ACC112 (cell line): Measurements from ENCODE around the gene ACLY.
A peak's percentile ranks its signal among the peaks of the same experiment; 100 is the strongest.

Experiments used
- H2AFZ ChIP-seq: fragments of 200-600 bp; sonication (generic); one replicate; pipeline ENCODE4 v1.6.0; 2017; ENCODE audit warnings: antibody characterized with exemption, low read length; ENCODE audit not compliant: unreplicated experiment
- H3K27ac ChIP-seq: fragments of 200-600 bp; sonication (generic); 2 replicates; pipeline ENCODE4 v1.5.1; 2014; ENCODE audit warnings: low read depth, mild to moderate bottlenecking, antibody characterized with exemption, low read length, moderate library complexity
- H3K27me3 ChIP-seq: fragments of 200-600 bp; sonication (generic); 2 replicates; pipeline ENCODE4 v1.6.1; 2014; ENCODE audit warnings: mild to moderate bottlenecking, antibody characterized with exemption, low read length, moderate library complexity, mixed read lengths; ENCODE audit not compliant: insufficient read depth
- H3K36me3 ChIP-seq: fragments of 200-600 bp; sonication (generic); 2 replicates; pipeline ENCODE4 v1.6.1; 2016; ENCODE audit warnings: mild to moderate bottlenecking, antibody characterized with exemption, low read length, moderate library complexity, mixed read lengths; ENCODE audit not compliant: insufficient read depth
- H3K4me1 ChIP-seq: fragments of 200-600 bp; sonication (generic); one replicate; pipeline ENCODE4 v1.6.1; 2016; ENCODE audit warnings: low read length, mixed read lengths; ENCODE audit not compliant: insufficient read depth, unreplicated experiment, control insufficient read depth
- H3K4me3 ChIP-seq: fragments of 200-600 bp; sonication (generic); 2 replicates; pipeline ENCODE4 v1.5.1; 2014; ENCODE audit warnings: mild to moderate bottlenecking, low read depth, low read length
- H3K79me2 ChIP-seq: fragments of 200-600 bp; sonication (generic); one replicate; pipeline ENCODE4 v1.6.0; 2016; ENCODE audit warnings: low read length; ENCODE audit not compliant: control insufficient read depth, unreplicated experiment, insufficient read depth

The ACLY gene

DNA sequence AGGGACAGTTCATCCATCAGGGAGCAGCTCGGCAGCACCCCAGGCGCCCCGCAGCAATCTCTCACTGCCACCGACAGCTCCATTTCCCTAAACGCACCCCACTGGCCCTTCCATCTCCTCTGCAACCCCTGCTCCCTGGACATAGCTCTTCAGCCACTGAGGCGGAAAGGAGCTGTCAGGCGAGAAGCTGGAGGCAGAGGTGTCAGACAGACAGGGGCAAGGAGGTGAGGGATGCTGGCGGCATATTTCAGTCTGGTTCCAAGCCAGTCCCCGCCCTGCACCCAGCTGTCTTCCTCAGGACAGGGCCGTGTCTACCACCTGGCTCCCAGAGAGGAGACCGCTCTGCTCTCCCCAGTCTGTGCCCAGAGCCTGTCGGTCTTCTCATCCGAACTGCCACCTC is 9.7 kb downstream of the ACLY start:
- no peak overlapping the region for H2AFZ ChIP-seq
- peaks cover 47% of the 10 kb centered on the region for H3K36me3 ChIP-seq
- peaks cover 38% of the 10 kb centered on the region for H3K79me2 ChIP-seq

DNA sequence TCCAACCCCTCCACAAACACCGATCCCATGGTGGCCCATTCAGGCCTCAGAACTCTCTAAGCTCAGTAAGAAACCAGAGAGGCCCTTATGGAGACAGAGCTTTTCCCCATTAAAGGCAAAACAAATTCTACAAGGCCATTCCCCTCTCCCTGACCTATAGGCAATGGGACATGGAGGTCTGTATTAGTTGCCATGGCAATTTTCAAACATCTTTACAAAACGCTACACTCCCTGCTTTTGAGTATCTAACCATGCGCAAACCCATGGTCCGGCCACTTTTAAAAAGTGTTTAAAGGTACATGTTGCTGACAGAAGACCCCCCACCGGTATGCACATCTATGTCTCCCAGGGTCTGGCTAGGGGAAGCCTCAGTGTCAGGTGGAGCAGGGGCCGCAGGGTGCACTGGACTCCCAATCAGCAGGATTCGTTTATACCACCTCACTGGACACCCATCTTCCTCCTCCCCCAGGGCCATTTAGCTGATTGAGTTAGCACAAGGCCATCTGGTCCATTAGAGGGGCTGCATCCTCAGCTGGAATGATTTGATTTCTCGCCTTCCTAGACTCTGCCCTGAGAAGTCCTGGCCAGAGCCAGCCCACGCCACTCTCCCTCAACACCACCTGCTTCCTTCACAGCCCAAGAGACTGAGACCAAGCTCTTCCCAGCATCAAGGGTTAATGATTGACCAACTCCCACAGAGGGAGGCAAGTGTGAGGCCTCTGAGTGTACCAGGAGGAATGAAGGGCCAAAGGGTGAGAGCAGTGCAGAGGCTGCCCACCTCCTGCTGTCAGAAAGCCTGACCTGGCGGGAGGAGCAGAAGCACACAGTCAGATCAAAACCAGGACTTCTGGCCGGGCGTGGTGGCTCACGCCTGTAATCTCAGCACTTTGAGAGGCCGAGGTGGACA is 10.9 kb downstream of the ACLY start:
- peak overlapping the region; percentile 94 for H3K27ac ChIP-seq
- H3K4me1 ChIP-seq, result peaks cover 61% of the 10 kb centered on the region
- no peak overlapping the region for H2AFZ ChIP-seq
- no peak overlapping the region; the same call in 1 of the 2 replicates for H3K4me3 ChIP-seq
- peaks cover 26% of the 10 kb centered on the region for H3K79me2 ChIP-seq
- H3K27me3 ChIP-seq, result no peaks in the 10 kb centered on the region
- peaks cover 52% of the 10 kb centered on the region for H3K36me3 ChIP-seq

More for the DNA sequence above, 9.7 kb downstream of the ACLY start:
- Histone ChIP-seq H3K4me1 (peaks cover 73% of the 10 kb centered on the region), H3K27ac (peak overlapping the region; percentile 94), H3K27me3 (no peaks in the 10 kb centered on the region), H3K4me3 (no peak overlapping the region)

DNA sequence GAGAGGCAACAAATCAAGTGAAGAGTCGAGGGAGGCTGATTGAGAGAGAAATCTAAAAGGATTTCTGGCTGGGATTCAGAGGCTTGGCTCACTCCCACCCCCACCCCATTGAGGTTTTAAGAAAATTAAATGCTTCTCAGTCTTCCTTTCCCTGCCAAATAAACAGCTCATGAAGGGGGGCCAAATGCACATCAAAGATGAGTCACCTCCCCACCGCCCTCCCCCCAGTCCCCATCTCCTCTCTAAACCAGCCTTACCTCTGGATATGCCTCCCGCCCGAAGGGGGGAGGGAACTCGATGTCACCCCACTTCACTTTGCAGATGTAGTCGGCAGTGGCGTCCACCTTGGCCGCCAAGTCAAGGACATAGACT is 11.6 kb downstream of the ACLY start:
- Histone ChIP-seq H2AFZ (no peak overlapping the region), H3K27ac (peak overlapping the region; percentile 94), H3K27me3 (no peaks in the 10 kb centered on the region), H3K79me2 (peaks cover 18% of the 10 kb centered on the region), H3K4me3 (no peak overlapping the region; the same call in 1 of the 2 replicates), H3K4me1 (peaks cover 54% of the 10 kb centered on the region), H3K36me3 (peaks cover 52% of the 10 kb centered on the region)

DNA sequence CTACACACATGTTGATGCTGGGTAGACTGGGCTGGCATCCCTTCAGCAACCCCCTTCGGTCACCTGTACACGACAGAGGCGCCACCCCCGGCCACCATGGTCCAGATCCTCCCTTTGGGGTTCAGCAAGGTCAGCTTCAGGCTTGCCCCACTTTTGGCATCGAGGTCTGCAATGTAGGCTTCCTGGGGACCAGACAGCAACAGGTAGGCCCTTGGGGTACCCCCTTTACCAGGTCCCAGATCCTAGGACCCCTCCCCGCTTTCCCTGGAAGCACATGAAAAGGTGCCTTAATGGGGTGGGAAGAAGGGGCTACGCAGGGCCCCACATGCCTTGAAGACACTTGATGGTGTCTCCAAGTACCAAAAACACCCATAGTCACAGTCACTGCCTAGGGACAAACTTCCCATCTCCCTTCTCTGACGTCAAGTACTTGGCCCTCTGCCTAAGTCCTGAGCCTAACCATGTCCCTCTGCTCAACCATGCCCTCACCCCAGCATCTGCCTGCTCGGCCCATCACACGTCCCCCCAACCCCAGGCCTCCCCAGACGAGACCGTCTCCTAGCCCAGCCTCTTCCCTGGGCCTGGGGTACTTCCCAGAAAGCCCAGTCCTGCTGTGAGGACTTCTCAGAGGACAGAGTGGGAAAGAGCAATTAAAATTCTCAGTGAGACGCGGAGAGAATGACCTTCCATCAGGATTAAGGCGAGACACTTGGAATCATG is 12.1 kb downstream of the ACLY start:
- H3K36me3 ChIP-seq, result peaks cover 53% of the 10 kb centered on the region
- H3K27ac ChIP-seq, result peak overlapping the region; percentile 94
- H2AFZ ChIP-seq, result no peak overlapping the region
- H3K27me3 ChIP-seq, result no peaks in the 10 kb centered on the region
- H3K4me3 ChIP-seq, result no peak overlapping the region
- peaks cover 48% of the 10 kb centered on the region for H3K4me1 ChIP-seq
- H3K79me2 ChIP-seq, result peaks cover 16% of the 10 kb centered on the region

DNA sequence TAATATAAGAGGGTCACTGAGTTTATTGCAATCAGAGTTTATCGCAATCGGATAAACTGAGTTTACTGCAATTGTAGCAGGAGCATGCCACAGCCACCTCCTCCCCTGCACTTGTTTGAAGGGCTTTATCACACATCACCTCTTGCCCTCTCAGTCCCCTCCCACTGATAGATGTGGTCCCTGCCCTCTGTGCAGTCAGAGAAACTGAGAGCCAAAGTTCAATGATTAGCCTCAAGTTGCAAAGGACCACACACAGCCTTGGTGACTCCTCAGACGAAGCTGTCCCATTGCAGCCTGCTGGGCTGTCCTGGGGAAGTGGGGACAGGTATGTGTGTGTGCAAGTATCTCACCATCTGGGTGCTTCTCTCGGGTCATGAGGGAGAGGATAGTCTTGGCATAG is 13.6 kb downstream of the ACLY start:
- H3K4me3 ChIP-seq, result no peak overlapping the region
- no peaks in the 10 kb centered on the region for H3K27me3 ChIP-seq
- H3K79me2 ChIP-seq, result peaks cover 16% of the 10 kb centered on the region
- peaks cover 57% of the 10 kb centered on the region for H3K36me3 ChIP-seq
- no peak overlapping the region for H3K27ac ChIP-seq
- H2AFZ ChIP-seq, result no peak overlapping the region
- peaks cover 36% of the 10 kb centered on the region for H3K4me1 ChIP-seq

- Histone ChIP-seq H3K4me1 (peaks cover 30% of the 10 kb centered on the region), H3K4me3 (no peak overlapping the region), H3K27ac (no peak overlapping the region), H3K36me3 (peaks cover 54% of the 10 kb centered on the region), H3K27me3 (no peaks in the 10 kb centered on the region), H2AFZ (no peak overlapping the region), H3K79me2 (peaks cover 16% of the 10 kb centered on the region)
Observed at GRCh38 chr17:41904242-41904841, 14.4 kb downstream of the ACLY start.

DNA sequence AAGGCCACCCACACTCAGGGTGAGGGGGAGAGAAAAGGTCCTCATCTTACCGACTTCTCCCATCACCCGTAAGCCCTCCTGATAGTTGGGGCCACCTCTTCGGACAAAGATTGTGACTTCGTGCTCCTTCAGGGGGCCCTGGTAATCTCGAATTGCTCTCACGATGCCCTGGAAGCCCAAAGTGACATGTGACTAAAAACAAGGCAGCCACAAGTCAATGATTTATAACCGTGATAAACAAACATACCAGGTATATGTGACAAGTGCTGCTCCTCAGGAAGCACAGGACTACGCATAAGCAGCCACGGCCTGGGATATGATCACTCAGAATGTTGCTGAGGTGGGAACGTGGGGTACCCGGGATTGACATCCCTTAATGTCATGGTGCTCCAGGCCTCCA is 17.1 kb downstream of the ACLY start:
- peaks cover 5% of the 10 kb centered on the region for H3K79me2 ChIP-seq
- no peak overlapping the region for H3K4me3 ChIP-seq
- peaks cover 5% of the 10 kb centered on the region for H3K4me1 ChIP-seq
- H3K27ac ChIP-seq, result no peak overlapping the region
- no peaks in the 10 kb centered on the region for H3K27me3 ChIP-seq
- H3K36me3 ChIP-seq, result peaks cover 47% of the 10 kb centered on the region
- H2AFZ ChIP-seq, result no peak overlapping the region

- Histone ChIP-seq H3K4me1 (peaks cover 24% of the 10 kb centered on the region), H3K27ac (0 out of 2 replicates have a peak overlapping the region, but pooled peaks have one; percentile 69), H3K79me2 (peaks cover 20% of the 10 kb centered on the region), H3K36me3 (peaks cover 24% of the 10 kb centered on the region; the same call in 1 of the 2 replicates), H3K4me3 (no peak overlapping the region), H3K27me3 (no peaks in the 10 kb centered on the region), H2AFZ (no peak overlapping the region)
Observed at GRCh38 chr17:41896726-41897125, 22.0 kb downstream of the ACLY start.

GRCh38 chr17:41895617-41896016 is 23.1 kb downstream of the ACLY start:
- H3K27me3 ChIP-seq, result no peaks in the 10 kb centered on the region
- H3K36me3 ChIP-seq, result peaks cover 20% of the 10 kb centered on the region; the same call in 1 of the 2 replicates
- peaks cover 31% of the 10 kb centered on the region for H3K4me1 ChIP-seq
- H3K27ac ChIP-seq, result peak overlapping the region; percentile 69
- H3K79me2 ChIP-seq, result peaks cover 20% of the 10 kb centered on the region
- H3K4me3 ChIP-seq, result no peak overlapping the region
- no peak overlapping the region for H2AFZ ChIP-seq

DNA sequence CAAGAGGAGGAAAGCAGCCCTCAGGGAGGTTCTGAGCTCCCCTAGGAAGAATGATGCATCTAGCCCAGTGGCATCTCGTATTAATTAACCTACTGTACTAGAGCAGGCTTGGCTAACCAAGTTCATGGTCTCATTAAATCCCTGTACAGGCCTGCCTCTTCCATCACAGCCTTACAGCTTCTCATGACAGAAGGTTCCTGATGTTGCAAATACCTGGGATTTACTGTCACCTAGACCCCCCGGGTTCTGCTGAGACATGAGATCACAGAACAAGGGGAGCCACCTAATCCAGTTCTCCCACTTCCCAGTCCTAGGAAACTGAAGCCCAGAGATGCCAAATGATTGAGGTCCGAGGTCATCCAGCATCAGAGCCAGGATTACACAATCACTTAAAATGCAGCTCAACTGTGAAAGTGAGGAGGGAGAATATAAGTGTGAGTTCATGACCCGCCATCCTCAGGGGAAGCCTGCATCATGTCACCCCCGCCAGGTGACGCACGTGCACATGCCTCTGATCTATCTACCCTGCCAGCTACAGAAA is 23.9 kb downstream of the ACLY start:
- Histone ChIP-seq H3K4me1 (peaks cover 31% of the 10 kb centered on the region), H2AFZ (no peak overlapping the region), H3K36me3 (peaks cover 22% of the 10 kb centered on the region), H3K79me2 (peaks cover 20% of the 10 kb centered on the region), H3K4me3 (no peak overlapping the region), H3K27ac (peak overlapping the region; percentile 69), H3K27me3 (no peaks in the 10 kb centered on the region)
